Hepatocyte (in vitro differentiated cells): ENCODE measurements around the gene CENPA.

Source experiments
- CTCF ChIP-seq: fragments of 200-600 bp; sonication (generic); IDR thresholded peaks from 2 replicates; pipeline ENCODE4 v1.5.1; 2016; ENCODE audit warnings: antibody characterized with exemption, mild to moderate bottlenecking; ENCODE audit not compliant: poor library complexity
- EZH2 ChIP-seq: fragments of 200-600 bp; sonication (generic); IDR thresholded peaks from 2 replicates; pipeline ENCODE4 v1.6.1; 2016; ENCODE audit warnings: antibody characterized with exemption, mild to moderate bottlenecking, borderline replicate concordance
- EZH2phosphoT487 ChIP-seq: fragments of 200-600 bp; sonication (generic); IDR thresholded peaks from one replicate; pipeline ENCODE4 v1.6.1; 2018; ENCODE audit warnings: antibody characterized with exemption, mild to moderate bottlenecking, low read depth, moderate library complexity; ENCODE audit not compliant: unreplicated experiment, severe bottlenecking

- TF ChIP-seq CTCF = peak; percentile 16
- no peak for TF ChIP-seq EZH2
- no peak for TF ChIP-seq EZH2phosphoT487
Measured at GRCh38 chr2:26740890-26741302, 45.0 kb upstream of the CENPA start.
